H1 (cell line): ENCODE results near the gene EBLN2.

ENCODE experiments used
- CEBPB ChIP-seq: IDR thresholded peaks from 2 replicates; pipeline ENCODE4 v1.6.1; 2012; ENCODE audit warnings: low read depth, low read length
- EZH2 ChIP-seq: fragments of 200-600 bp; sonication (generic); IDR thresholded peaks from 2 replicates; pipeline ENCODE4 v1.7.1; 2012; ENCODE audit warnings: low read depth, mild to moderate bottlenecking, moderate library complexity, low read length, inconsistent platforms; ENCODE audit not compliant: severe bottlenecking
- POLR2A ChIP-seq, 2 experiments: IDR thresholded peaks; 1 replicate in 1 of 2; 2 replicates in 1 of 2; pipeline ENCODE4 v1.6.1; 2011; ENCODE audit warnings: low read depth in 2 of 2, low read length in 2 of 2, mild to moderate bottlenecking in 2 of 2; ENCODE audit errors: control extremely low read depth in 1 of 2
- RAD21 ChIP-seq, 2 experiments: IDR thresholded peaks in 1 of 2; conservative IDR thresholded peaks in 1 of 2; 2 replicates each; pipeline ENCODE4 v1.6.1; 2011; ENCODE audit warnings: low read depth in 2 of 2, low read length in 2 of 2, improper control_type of control experiment in 1 of 2, inconsistent platforms in 1 of 2, mild to moderate bottlenecking in 1 of 2, moderate library complexity in 1 of 2
- USF2 ChIP-seq: IDR thresholded peaks from 2 replicates; pipeline ENCODE4 v1.6.1; 2011; ENCODE audit warnings: low read length, improper control_type of control experiment
- TF ChIP-seq, protein P1 (sequence below): IDR thresholded peaks from 2 replicates; pipeline ENCODE4 v1.6.1; 2012; ENCODE audit warnings: low read length, inconsistent platforms

DNA sequence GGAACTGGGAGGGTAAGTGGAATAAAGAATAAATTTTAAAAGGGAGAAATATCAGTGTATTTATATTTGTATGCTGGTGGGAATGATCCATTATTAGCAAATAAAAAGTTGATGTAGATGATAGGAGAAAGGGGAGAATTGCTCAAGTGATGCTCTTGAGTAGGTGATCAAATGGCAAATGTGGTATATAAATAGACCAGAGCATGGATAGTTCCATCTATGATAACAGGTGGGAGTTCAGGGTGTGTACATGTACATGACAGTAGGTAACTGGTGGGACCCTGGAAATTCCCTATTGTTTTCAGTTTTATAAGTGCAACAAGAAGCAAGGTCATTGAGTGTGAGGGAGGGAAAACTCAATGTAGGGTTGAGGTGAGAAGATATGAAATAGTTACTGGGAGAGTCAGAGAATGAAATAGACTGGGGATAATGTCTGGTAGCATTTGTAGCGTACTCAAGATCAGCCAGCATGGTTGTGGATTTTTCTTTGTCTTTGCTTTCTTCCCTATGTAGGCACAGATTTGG, 31.3 kb upstream of the EBLN2 start:
- no peak for TF ChIP-seq CEBPB
- TF ChIP-seq RAD21 (IDR thresholded peaks at IDR 0.05 in 1 of 2, conservative IDR thresholded peaks at IDR 0.05 in 1 of 2; ENCODE audit: low read depth in 2 of 2, low read length in 2 of 2): no peak
- TF ChIP-seq POLR2A (IDR thresholded peaks at IDR 0.05; ENCODE audit: control extremely low read depth in 1 of 2, low read depth in 2 of 2, low read length in 2 of 2): no peak
- no peak for TF ChIP-seq USF2
- TF ChIP-seq EZH2: no peak
- TF ChIP-seq, protein P1, sequence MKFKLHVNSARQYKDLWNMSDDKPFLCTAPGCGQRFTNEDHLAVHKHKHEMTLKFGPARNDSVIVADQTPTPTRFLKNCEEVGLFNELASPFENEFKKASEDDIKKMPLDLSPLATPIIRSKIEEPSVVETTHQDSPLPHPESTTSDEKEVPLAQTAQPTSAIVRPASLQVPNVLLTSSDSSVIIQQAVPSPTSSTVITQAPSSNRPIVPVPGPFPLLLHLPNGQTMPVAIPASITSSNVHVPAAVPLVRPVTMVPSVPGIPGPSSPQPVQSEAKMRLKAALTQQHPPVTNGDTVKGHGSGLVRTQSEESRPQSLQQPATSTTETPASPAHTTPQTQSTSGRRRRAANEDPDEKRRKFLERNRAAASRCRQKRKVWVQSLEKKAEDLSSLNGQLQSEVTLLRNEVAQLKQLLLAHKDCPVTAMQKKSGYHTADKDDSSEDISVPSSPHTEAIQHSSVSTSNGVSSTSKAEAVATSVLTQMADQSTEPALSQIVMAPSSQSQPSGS: no peak
